Measurements from ENCODE around the gene ZNF37A. TPM values are rescaled to one million over a fixed set of nuclear protein-coding genes. Genes with fewer than 3 reads are reported as not detected.

The ZNF37A gene
- total RNA-seq, 8 experiments from 2014 or later = 13.5 to 35.0 (median 16.7) TPM

DNA sequence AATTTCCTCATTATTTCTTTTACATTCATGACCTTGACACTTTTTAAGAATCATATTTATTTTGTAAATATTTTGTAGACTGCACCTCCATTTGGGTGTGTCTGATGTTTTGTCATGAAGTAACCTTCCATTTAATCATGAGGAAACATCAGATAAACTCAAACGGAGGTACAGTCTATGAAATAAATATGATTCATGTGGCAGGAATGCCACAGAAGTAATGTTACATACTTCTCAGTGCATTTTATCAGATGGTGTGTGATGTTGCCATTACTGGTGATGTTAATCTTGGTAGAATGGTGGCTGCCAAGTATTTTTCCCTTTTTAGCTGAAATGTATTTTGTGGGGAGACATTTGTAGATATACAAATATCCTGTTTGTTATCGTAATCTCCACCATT, 64.9 kb downstream of the ZNF37A start:
- no peak overlapping the region for H3K27ac ChIP-seq
- 14 to 92% (median 64%) methylated on average over 1 to 2 of the region's 2 CpGs; no CpG with 5 or more reads in 1 of the 10 experiments for WGBS, 10 experiments
- ATAC-seq (replicated peaks in 6 of 8) = no peak
- H3K4me3 ChIP-seq = no peak overlapping the region
- H3K4me1 ChIP-seq (replicated peaks in 1 of 2) = no peaks in the 10 kb centered on the region
- in situ Hi-C loops (cut with MboI; ENCODE audit: low pct_unique_long_range_greater_than_20kb in 2 of 9, low sequenced_read_pairs in 9 of 9, unreplicated experiment in 9 of 9) = no loop called here

DNA sequence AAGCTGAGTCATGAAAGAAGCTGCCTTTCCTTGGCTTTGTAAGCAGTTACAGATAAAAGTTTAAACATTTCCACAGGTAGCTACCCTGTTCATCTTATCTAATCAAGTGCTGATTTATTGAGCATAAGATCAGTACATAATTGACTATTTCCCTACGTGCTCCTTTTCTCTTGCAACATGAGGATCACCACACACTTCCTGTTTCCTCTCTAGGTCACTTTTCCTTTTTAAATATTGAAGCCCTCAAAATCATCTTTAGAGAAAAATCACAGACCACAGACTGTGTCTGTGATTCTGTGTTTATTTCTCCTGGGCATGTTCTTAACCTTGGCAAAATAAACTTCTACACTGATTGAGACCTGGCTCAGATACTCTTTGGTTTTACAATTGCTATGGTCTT, 69.5 kb downstream of the ZNF37A start:
- no peak for ATAC-seq (replicated peaks in 6 of 8)
- in situ Hi-C loops (cut with MboI; ENCODE audit: low pct_unique_long_range_greater_than_20kb in 2 of 9, low sequenced_read_pairs in 9 of 9, unreplicated experiment in 9 of 9) = no loop called here
- no peaks in the 10 kb centered on the region for H3K4me1 ChIP-seq (replicated peaks in 1 of 2)
- H3K27ac ChIP-seq = no peak overlapping the region
- 0 to 57% (median 22%) methylated on average over 1 of the region's 1 CpG for WGBS, 10 experiments
- H3K4me3 ChIP-seq = no peak overlapping the region

DNA sequence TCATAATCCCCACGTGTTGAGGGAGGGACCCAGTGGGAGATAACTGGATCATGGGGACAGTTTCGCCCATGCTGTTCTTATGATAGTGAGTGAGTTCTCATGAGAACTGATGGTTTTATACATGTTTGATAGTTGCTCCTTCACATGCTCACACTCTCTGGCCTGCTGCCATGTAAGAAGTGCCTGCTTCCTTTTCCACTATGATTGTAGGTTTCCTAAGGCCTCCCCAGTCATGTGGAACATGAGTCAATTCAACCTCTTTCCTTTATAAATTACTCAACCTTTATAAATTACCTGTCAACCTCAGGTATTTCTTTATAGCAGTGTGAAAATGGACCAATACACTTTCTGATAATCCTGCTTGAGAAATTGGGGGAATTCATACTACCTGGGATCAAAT, 80.2 kb downstream of the ZNF37A start:
- no peak overlapping the region for H3K27ac ChIP-seq
- ATAC-seq (replicated peaks in 6 of 8) = no peak
- 0 to 83% (median 19%) methylated on average over 1 to 2 of the region's 2 CpGs; no CpG with 5 or more reads in 3 of the 10 experiments for WGBS, 10 experiments
- in situ Hi-C loops (cut with MboI; ENCODE audit: low pct_unique_long_range_greater_than_20kb in 2 of 9, low sequenced_read_pairs in 9 of 9, unreplicated experiment in 9 of 9) = no loop called here
- no peaks in the 10 kb centered on the region for H3K4me1 ChIP-seq (replicated peaks in 1 of 2)
- H3K4me3 ChIP-seq = no peak overlapping the region

DNA sequence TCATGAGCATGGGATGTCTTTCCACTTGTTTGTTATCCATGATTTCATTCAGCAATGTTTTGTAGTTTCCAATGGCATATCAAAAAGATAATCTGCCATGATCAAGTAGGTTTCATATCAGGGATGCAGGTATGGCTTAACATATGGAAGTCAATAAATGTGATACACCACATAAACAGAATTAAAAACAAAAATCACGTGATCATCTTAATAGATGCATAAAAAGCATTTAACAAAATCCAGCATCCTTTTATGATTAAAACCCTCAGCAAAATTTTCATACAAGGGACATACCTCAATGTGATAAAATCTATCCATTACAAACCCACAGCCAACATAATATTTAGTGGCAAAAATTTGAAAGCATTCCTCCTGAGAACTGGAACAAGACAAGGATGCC, 90.3 kb downstream of the ZNF37A start:
- ATAC-seq (replicated peaks in 6 of 8) = no peak
- in situ Hi-C loops (cut with MboI; ENCODE audit: low pct_unique_long_range_greater_than_20kb in 2 of 9, low sequenced_read_pairs in 9 of 9, unreplicated experiment in 9 of 9) = no loop called here
- no peak overlapping the region for H3K4me3 ChIP-seq
- H3K4me1 ChIP-seq (replicated peaks in 1 of 2) = no peaks in the 10 kb centered on the region
- H3K27ac ChIP-seq = no peak overlapping the region
- 0 to 57% (median 0%) methylated on average over 1 of the region's 1 CpG; no CpG with 5 or more reads in 1 of the 10 experiments for WGBS, 10 experiments

Other genes starting within 250 kb of the ZNF37A start
- 10 to 100 TPM in 7 of 8 experiments, 1 to 10 TPM in 1; 7.4 to 40.1 (median 19.8) TPM for gene ZNF248, start 236.7 kb upstream of the ZNF37A start, total RNA-seq
- gene ZNF25, start 117.7 kb upstream of the ZNF37A start, total RNA-seq = 10 to 100 TPM in 5 of 8 experiments, 1 to 10 TPM in 3; 3.9 to 34.4 (median 22.4) TPM
- gene ZNF33A, start 83.7 kb upstream of the ZNF37A start, total RNA-seq = 10 to 100 TPM; 11.9 to 37.1 (median 28.5) TPM

All from motor neuron (in vitro differentiated cells).